Left cardiac atrium (tissue), 4 donors: ENCODE measurements around the gene RNF145. TPM values are rescaled to one million over a fixed set of nuclear protein-coding genes. Genes with fewer than 3 reads are reported as not detected.
"Not testable (repeated sequence)": the region's sequence is repeated elsewhere in the genome, so short reads cannot be mapped to it uniquely, and the experiment has no call there.

Source experiments
- ATAC-seq, 2 donors: fragments of 200-7000 bp; cut with Tn5 transposase; one replicate each; pipeline ENCODE4 v1.9.1; 2020; ENCODE audit warnings: mild to moderate bottlenecking in 2 of 2, moderate library complexity in 2 of 2
- DNase-seq: peaks from one replicate; pipeline ENCODE4 v3.0.0-alpha.2; 2020
- intact Hi-C, 2 donors: fragments of 100-400 bp; cut with DNase I; formaldehyde crosslinking; loops; one replicate each; pipeline versions ENCODE4 v1.14.1 to v1.15.1; 2022 to 2023
- total RNA-seq, 2 donors: library from RNA; stranded (reverse); fragmentation: NEBNext Ultra II Directional; extraction: Animal tissue kit (Norgen Biotek cat#: 25700); gene quantifications; one replicate each; pipeline ENCODE4 v1.2.1, GENCODE V29; 2021
- donor health status: DM: no; HTN: yes; CAD: no.
- donor health status: DM: no; HTN: yes; CAD: no; lungs with severe emphysema.
- donor health status: DM: yes; HTN: yes; CAD: no.
- donor health status: Dilated cardiomyopathy.

The RNF145 gene
- total RNA-seq, 2 donors from 2014 or later: 28.3 to 30.4 TPM

- no peak for DNase-seq
- intact Hi-C loops: no loop called here
- ATAC-seq: peak; percentile 45 to 53
These were observed 34.7 kb downstream of the RNF145 start for GRCh38 chr5:159174511-159175168.

- no peak for ATAC-seq
These were observed 38.1 kb downstream of the RNF145 start for GRCh38 chr5:159171274-159171673.

GRCh38 chr5:159170021-159170420 is 39.3 kb downstream of the RNF145 start:
- intact Hi-C loops: no loop called here
- no peak for DNase-seq
- no peak for ATAC-seq

More at GRCh38 chr5:159171274-159171673, 38.1 kb downstream of the RNF145 start:
- DNase-seq: no peak
- intact Hi-C loops: no loop called here

- no peak for ATAC-seq
- intact Hi-C loops: no loop called here
- no peak for DNase-seq
These were observed 42.9 kb downstream of the RNF145 start for GRCh38 chr5:159166416-159166815.

GRCh38 chr5:159163701-159164046 is 45.7 kb downstream of the RNF145 start:
- ATAC-seq (no peak), DNase-seq (no peak)
- intact Hi-C loops: no loop called here

- intact Hi-C loops: no loop called here
- DNase-seq: no peak
- ATAC-seq: peak in 1 of 2 donors; percentile 54
These were observed 46.2 kb downstream of the RNF145 start for GRCh38 chr5:159163027-159163700.

- intact Hi-C loops: no loop called here
- DNase-seq (no peak), ATAC-seq (no peak)
These were observed 47.8 kb downstream of the RNF145 start for GRCh38 chr5:159161361-159162214.

GRCh38 chr5:159158553-159159091 is 50.7 kb downstream of the RNF145 start:
- not testable (repeated sequence) for ATAC-seq, DNase-seq
- intact Hi-C loops: loop anchor here (10.0 kb wide), 2 partner anchors 46 to 156 kb away; partner anchors contain the start of gene RNF145 (in 1 of the 2)

GRCh38 chr5:159157552-159157951 is 51.8 kb downstream of the RNF145 start:
- DNase-seq (no peak), ATAC-seq (no peak)
- intact Hi-C loops: loop anchor here (2.0 to 10.0 kb wide), 3 partner anchors 47 to 157 kb away; partner anchors contain the start of genes RNF145 (in 1 of the 2) and UBLCP1 (in 1 of the 2)

GRCh38 chr5:159156426-159157238 is 52.7 kb downstream of the RNF145 start:
- intact Hi-C loops: loop anchor here (2.0 to 10.0 kb wide), 3 partner anchors 48 to 158 kb away; partner anchors contain the start of genes RNF145 (in 1 of the 2) and UBLCP1 (in 1 of the 2)
- DNase-seq: no peak
- ATAC-seq: peak; percentile 83 to 85

- no peak for ATAC-seq
- no peak for DNase-seq
- intact Hi-C loops: loop anchor here (2.0 to 10.0 kb wide), 3 partner anchors 49 to 159 kb away; partner anchors contain the start of genes RNF145 (in 1 of the 2) and UBLCP1 (in 1 of the 2)
These were observed 53.4 kb downstream of the RNF145 start for GRCh38 chr5:159155960-159156359.

GRCh38 chr5:159152876-159153275 is 56.5 kb downstream of the RNF145 start:
- no peak for DNase-seq
- intact Hi-C loops: loop anchor here (10.0 kb wide), 2 partner anchors 52 to 162 kb away; partner anchors contain the start of gene RNF145 (in 1 of the 2)
- no peak for ATAC-seq

GRCh38 chr5:159149085-159149484 is 60.3 kb downstream of the RNF145 start:
- no peak for ATAC-seq
- intact Hi-C loops: no loop called here
- DNase-seq: no peak

- no peak for ATAC-seq
- intact Hi-C loops: no loop called here
- DNase-seq: no peak
These were observed 61.4 kb downstream of the RNF145 start for GRCh38 chr5:159147976-159148375.

GRCh38 chr5:159146839-159147238 is 62.5 kb downstream of the RNF145 start:
- DNase-seq: no peak
- intact Hi-C loops: no loop called here
- no peak for ATAC-seq

- DNase-seq, ATAC-seq, intact Hi-C loops: not testable (repeated sequence)
These were observed 64.2 kb downstream of the RNF145 start for GRCh38 chr5:159145160-159145559.

- ATAC-seq (no peak), DNase-seq (no peak)
- intact Hi-C loops: loop anchor here (10.0 kb wide), 2 partner anchors 445 to 1325 kb away; no protein-coding TSS in a partner anchor
These were observed 69.6 kb downstream of the RNF145 start for GRCh38 chr5:159139802-159140201.

GRCh38 chr5:159135896-159136531 is 73.3 kb downstream of the RNF145 start:
- no peak for ATAC-seq
- intact Hi-C loops: loop anchor here (10.0 kb wide), 2 partner anchors 441 to 1321 kb away; no protein-coding TSS in a partner anchor
- DNase-seq: no peak
